Right renal pelvis (tissue), 4 donors: ENCODE results near the gene CCRL2. TPM values are rescaled to one million over a fixed set of nuclear protein-coding genes. Genes with fewer than 3 reads are reported as not detected.
"Not testable (repeated sequence)": the region's sequence is repeated elsewhere in the genome, so short reads cannot be mapped to it uniquely, and the experiment has no call there.

Experiments
- DNase-seq, 4 donors: peaks; one replicate each; pipeline ENCODE4 v3.0.0-alpha.2; 2013; ENCODE audit warnings: low read depth in 4 of 4, low spot score in 3 of 4, missing footprints in 1 of 4
- polyA plus RNA-seq, 4 donors: library from polyadenylated mRNA; unstranded; fragments of 120-200 nt; gene quantifications; one replicate each; pipeline ENCODE4 v1.2.1, GENCODE V29; 2013; ENCODE audit not compliant: insufficient read length in 4 of 4

Gene CCRL2
- polyA plus RNA-seq, 4 donors: 1.00 to 1.2 (median 1.1) TPM

DNA sequence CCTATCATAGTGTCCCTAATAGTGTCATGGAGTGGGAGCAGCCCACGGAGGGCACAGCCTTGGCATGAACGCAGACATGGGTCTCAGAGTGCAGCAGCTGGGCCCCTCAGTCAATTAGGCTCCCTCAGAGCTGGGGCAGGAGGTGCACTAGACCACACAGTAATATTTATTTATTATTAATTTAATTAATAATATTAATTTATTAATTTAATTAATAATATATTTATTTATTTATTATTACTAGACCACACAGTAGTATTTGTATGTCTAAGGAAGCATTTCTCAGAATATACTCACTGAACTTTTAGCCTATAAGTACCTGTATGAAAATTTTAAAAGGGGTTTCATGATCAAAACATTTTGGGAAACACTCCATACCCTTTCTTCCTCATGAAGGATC is 5.5 kb upstream of the CCRL2 start:
- DNase-seq: no peak

DNA sequence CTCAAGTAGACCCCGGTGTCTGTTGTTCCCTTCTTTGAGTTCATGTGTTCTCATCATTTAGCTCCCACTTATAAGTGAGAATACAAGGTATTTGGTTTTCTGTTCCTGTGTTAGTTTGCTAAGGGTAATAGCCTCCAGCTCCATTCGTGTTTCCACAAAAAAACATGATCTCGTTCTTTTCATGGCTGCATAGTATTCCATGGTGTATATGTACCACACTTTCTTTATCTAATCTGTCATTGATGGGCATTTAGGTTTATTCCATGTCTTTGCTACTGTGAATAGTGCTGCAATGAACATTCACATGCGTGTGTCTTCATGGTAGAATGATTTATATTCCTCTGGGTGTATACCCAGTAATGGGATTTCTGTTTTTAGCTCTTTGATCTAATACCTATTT is 4.2 kb upstream of the CCRL2 start:
- DNase-seq: not testable (repeated sequence)

DNA sequence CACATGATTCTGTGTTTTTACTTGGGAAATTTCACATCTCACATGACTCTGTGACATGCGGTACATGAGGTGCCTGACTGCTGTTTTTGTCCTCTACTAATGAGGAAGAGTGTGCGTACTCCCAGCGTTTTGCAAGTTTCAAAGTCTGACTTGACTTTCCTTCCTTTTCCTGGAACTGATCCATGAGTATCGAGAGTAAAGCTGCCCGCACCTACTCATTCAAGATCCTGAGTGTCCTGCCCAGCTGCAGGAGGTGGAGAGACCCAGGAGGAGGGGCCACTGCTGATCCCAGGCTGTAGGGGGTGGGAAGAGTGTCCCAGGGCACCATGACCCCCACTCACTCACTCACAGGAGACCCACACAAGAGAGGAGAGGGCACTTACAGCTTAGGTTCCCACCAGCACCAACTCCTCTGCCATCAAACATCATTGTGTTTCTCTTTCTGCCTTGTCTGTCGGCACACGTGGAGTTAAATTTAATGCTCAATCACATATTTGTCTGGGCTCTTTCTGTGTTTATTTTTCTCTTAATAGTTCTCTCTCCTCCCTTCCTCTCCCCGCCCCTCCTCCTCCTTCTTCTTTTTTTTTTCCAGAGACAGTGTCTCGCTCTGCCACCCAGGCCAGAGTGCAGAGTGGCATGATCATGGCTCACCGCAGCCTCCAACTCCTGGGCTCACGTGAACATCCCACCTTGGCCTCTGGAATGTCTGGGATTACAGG is 1.6 kb upstream of the CCRL2 start:
- peak in 1 of 4 donors; percentile 17 for DNase-seq

DNA sequence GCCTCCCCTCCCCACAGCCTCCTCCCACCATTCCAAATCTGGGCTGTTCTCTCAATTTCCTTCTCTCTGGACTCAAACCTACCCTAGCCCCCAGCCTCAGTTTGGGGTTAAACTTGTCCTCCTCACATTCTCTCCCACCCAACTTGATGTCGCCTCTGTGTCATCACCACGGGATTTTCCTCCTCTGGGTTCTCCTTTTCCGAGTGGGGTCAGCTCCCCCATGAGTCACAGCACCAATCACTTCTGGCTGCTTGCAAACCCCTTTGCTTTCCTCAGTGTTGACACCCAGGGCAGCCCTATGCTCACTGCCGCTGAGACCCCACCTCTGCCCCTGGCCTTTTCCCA is 644 bp upstream of the CCRL2 start:
- no peak for DNase-seq

GRCh38 chr3:46407970-46408369 is 911 bp downstream of the CCRL2 start:
- no peak for DNase-seq

DNA sequence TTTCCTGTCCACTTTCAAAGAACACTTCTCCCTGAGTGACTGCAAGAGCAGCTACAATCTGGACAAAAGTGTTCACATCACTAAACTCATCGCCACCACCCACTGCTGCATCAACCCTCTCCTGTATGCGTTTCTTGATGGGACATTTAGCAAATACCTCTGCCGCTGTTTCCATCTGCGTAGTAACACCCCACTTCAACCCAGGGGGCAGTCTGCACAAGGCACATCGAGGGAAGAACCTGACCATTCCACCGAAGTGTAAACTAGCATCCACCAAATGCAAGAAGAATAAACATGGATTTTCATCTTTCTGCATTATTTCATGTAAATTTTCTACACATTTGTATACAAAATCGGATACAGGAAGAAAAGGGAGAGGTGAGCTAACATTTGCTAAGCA is 1.8 kb downstream of the CCRL2 start:
- no peak for DNase-seq

- DNase-seq: no peak
Measured at GRCh38 chr3:46409739-46410489, 2.9 kb downstream of the CCRL2 start.

DNA sequence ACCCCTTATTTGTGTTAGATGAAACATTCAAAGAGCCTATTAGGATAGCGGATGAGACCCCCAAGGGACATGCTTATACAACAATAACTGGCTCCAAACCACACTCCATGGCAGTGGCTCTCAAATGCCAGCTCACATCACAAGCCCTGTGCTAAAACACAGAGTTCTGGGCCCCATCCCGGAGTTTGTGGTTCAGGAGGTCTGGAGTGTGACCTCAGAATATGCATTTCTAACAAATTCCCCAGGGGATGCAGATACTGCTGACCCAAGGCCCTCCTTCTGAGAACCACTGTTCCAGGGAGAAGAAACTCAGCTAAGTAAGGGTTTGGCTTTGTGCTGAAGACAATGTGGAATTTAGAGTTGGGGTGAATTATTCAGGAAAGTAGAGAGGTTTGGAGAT is 3.6 kb downstream of the CCRL2 start:
- no peak for DNase-seq

GRCh38 chr3:46411271-46411670 is 4.2 kb downstream of the CCRL2 start:
- no peak for DNase-seq

- DNase-seq: no peak
Measured at GRCh38 chr3:46412786-46413298, 5.8 kb downstream of the CCRL2 start.

DNA sequence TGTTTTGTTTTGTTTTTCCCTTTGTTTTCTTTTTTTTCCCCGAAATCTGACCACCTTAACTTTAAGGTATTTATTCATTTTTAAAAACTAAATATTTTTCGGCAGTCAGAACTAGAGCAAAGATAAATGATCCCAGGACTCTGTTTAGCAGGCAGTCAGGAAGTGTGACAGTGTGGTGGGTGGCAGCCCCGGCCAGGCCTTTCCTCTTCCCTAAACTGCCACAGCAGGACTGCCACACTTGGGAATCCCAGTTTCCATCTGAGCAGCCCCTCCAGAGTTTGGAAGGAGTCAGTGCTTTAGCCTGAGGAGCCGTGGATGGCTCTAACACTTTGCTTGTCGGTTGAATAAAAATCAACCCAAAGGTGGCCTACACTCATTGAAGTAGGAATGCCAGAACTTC is 6.9 kb downstream of the CCRL2 start:
- no peak for DNase-seq

GRCh38 chr3:46414739-46415138 is 7.7 kb downstream of the CCRL2 start:
- no peak for DNase-seq

- DNase-seq: no peak
Measured at GRCh38 chr3:46416125-46416810, 9.2 kb downstream of the CCRL2 start.

DNA sequence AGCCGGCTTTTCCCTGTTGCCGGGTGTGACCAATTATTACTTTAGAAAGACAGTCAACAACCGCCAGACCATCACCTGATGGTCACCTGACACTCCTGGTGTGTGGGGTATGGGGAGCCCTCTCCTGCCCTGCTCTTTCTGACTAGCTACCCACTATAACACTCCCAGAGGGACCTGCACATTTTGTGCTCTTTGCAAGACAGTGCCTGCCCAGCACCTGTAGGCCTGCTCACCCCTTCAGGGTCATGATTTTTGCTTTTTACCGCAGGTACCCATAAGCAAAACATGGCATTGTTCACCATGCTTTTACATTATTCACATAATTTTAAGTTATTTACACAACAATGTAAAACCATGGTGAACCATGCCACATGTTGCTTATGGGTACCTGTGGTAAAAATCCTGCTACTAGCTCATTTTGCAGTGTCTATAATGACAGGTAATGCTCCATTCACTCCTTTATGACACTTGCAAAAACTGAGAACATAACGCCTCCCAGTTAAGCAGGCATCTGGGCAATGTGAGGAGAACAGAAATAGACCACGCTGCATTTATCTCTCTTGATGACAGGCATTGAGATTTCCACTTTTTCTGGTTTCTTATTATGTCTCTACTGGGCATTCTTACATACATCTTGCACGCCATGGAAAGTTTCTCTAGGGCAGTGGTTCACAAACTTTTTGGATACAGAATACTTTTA is 9.9 kb downstream of the CCRL2 start:
- DNase-seq: no peak

DNA sequence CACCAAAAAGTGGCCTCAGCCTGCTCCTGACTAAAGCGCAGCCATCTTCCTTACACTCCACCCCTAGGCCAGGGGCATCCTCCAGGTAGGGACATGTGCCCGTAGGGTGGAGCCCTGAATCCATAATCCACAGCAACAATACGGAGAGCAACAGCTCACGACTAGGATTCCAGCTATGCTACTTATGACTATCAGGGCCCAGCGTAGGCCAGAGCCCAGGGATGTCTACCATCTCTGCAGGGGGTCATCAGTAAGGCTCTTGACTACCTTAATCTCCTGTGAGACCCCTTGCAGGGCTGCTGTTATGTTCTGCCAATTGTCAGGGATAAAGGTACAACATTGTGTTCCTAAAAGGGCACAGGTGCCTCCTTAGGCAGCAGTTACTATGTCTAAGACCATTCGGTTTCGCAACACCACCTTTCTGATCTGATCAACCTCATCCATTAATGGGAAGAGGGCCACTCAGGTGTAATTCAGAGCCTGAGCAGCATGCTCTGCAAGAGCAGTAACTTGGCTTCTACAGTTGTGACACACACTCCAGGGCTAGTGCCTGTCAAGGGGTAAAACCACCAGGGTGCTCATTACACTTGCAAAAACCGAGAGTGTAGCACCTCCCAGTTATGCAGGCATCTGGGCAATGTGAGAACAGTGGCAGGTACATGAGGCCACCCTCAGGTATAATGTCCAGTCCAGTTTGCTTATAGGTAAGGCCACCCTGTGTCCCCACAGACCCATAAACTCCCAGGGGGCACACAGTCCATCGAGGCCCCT is 11.0 kb downstream of the CCRL2 start:
- DNase-seq: no peak

DNA sequence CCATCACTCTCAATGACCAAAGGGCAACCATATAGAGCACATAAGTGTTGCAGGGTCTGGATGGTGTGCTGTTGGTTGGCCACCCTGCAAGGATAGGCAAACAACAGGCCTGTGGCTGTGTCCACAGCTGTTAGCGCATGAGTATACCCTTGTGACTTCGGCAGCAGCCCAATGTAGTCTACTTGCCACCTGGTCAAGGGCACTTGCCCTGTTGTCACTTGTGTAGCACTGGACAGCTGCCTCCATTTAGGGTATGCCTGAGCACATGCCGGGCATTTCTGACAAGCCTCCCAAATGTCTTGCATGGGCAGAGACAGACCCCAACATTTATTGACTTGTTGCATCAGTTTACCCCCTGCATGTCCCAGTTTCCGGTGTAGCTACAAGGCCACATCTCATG is 12.8 kb downstream of the CCRL2 start:
- DNase-seq: no peak

DNA sequence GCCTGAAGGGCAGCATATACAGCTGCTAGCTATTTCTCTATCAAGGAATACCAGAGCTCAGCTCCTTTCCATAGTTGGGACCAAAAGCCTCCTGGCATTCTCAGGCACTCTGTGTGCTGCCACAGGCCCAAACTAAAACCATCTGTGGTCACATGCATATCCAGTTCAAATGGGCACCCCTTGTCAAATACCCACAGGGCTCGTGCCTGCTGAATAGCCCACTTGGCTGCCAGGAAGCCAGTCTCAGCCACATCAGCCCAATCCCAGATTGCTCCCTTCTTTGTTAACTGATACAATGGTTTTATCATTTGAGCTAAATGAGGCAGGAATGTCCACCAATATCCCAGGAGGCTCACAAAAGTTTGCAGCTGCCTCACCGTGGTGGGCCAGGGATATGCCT is 13.9 kb downstream of the CCRL2 start:
- no peak for DNase-seq

DNA sequence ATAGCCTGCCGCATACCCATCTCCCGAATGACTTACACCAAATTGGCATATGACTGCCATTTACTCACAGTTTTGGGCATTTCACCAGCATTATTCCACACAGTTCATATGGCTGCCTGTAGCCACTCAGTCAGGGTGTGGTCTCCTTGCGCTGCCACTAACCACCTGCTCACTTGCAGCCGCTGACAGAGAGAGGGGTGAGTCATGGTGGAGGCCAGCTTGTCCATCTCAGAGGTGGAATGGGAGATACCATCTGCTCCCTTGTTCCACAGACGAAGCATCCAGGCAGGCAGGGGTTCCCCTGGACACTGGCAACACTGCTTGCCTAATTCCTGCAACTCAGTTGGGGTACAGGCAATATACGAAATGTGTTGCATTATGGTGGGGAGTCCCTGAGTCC is 15.6 kb downstream of the CCRL2 start:
- DNase-seq: no peak

- DNase-seq: no peak
Measured at GRCh38 chr3:46423588-46423987, 16.5 kb downstream of the CCRL2 start.

GRCh38 chr3:46426476-46426875 is 19.4 kb downstream of the CCRL2 start:
- not testable (repeated sequence) for DNase-seq
